B cell (primary cell): ENCODE data around the gene QSOX2. TPM values are rescaled to one million over a fixed set of nuclear protein-coding genes. Genes with fewer than 3 reads are reported as not detected.

ENCODE experiments used
- ATAC-seq: fragments of 200-7000 bp; cut with Tn5 transposase; one replicate; pipeline ENCODE4 v1.10.0; 2021; ENCODE audit warnings: low read depth, mild to moderate bottlenecking, moderate number of reproducible peaks, moderate library complexity
- CTCF ChIA-PET: fragments of 350-600 bp; sonication (Branson Sonifier 250); formaldehyde crosslinking; loops from one replicate; lab custom pipeline; 2021; ENCODE audit warnings: antibody characterized with exemption, inconsistent platforms; lab: Charles Lee
- POLR2A ChIA-PET: fragments of 350-600 bp; sonication (Branson Sonifier 250); formaldehyde crosslinking; loops from one replicate; lab custom pipeline; 2021; ENCODE audit warnings: antibody characterized with exemption; lab: Charles Lee
- DNase-seq: peaks from one replicate; pipeline ENCODE4 v3.0.0; 2013
- H2AFZ ChIP-seq: 2 replicates; pipeline ENCODE4 v1.6.1; 2012; ENCODE audit warnings: mild to moderate bottlenecking, low read depth, low read length; ENCODE audit not compliant: insufficient read depth, poor library complexity, severe bottlenecking
- H3K27ac ChIP-seq, 2 donors: 1 replicate in 1 of 2; 2 replicates in 1 of 2; pipeline ENCODE4 v1.5.1; 2012 to 2013; ENCODE audit warnings: low read length in 2 of 2, mild to moderate bottlenecking in 2 of 2, moderate library complexity in 1 of 2
- H3K27me3 ChIP-seq, 4 experiments: fragments of 200-600 bp in 1 of 4; sonication (generic) in 1 of 4; replicated peaks in 1 of 4; 1 replicate in 2 of 4; 2 replicates in 2 of 4; pipeline versions ENCODE4 v1.6.1 to v1.7.0; 2013 to 2016; ENCODE audit warnings: low read length in 3 of 4, mild to moderate bottlenecking in 2 of 4, mixed read lengths in 1 of 4, moderate library complexity in 1 of 4; ENCODE audit not compliant: insufficient read depth in 4 of 4, control insufficient read depth in 3 of 4; ENCODE audit errors: control extremely low read depth in 1 of 4
- H3K36me3 ChIP-seq, 2 experiments: replicated peaks in 1 of 2; 1 replicate in 1 of 2; 2 replicates in 1 of 2; pipeline versions ENCODE4 v1.6.1 to v1.7.1; 2013; ENCODE audit warnings: low read length in 1 of 2; ENCODE audit not compliant: insufficient read depth in 2 of 2, control insufficient read depth in 1 of 2; ENCODE audit errors: control extremely low read depth in 1 of 2, extremely low read depth in 1 of 2
- H3K4me1 ChIP-seq, 2 donors: fragments of 200-600 bp in 1 of 2; sonication (generic) in 1 of 2; 1 replicate in 1 of 2; 2 replicates in 1 of 2; pipeline versions ENCODE4 v1.5.1 to v1.6.1; 2013 to 2017; ENCODE audit warnings: low read length in 2 of 2; ENCODE audit not compliant: control insufficient read depth in 2 of 2, insufficient read depth in 2 of 2
- H3K4me2 ChIP-seq: replicated peaks from 2 replicates; pipeline ENCODE3; 2012; ENCODE audit warnings: mild to moderate bottlenecking, low read depth, low read length; ENCODE audit not compliant: poor library complexity, severe bottlenecking
- H3K4me3 ChIP-seq, 5 experiments: fragments of 200-600 bp in 1 of 5; sonication (generic) in 1 of 5; 1 replicate in 3 of 5; 2 replicates in 2 of 5; pipeline versions ENCODE4 v1.5.1 to v1.7.0; 2011 to 2016; ENCODE audit warnings: low read length in 4 of 5, mild to moderate bottlenecking in 4 of 5, low read depth in 2 of 5, control low read depth in 1 of 5, moderate library complexity in 1 of 5; ENCODE audit not compliant: insufficient read depth in 1 of 5; ENCODE audit errors: control extremely low read depth in 1 of 5, extremely low read depth in 1 of 5
- H3K79me2 ChIP-seq: fragments of 200-600 bp; sonication (generic); one replicate; pipeline ENCODE4 v1.6.0; 2016; ENCODE audit warnings: low read length; ENCODE audit not compliant: control insufficient read depth, insufficient read depth
- H3K9ac ChIP-seq: fragments of 200-600 bp; sonication (generic); 2 replicates; pipeline ENCODE4 v1.6.1; 2017; ENCODE audit warnings: mild to moderate bottlenecking, low read length, moderate library complexity
- H3K9me3 ChIP-seq, 3 donors: one replicate each; pipeline versions ENCODE4 v1.6.1 to v1.7.1; 2013; ENCODE audit warnings: low read length in 2 of 3; ENCODE audit not compliant: control insufficient read depth in 2 of 3, insufficient read depth in 1 of 3; ENCODE audit errors: control extremely low read depth in 1 of 3
- H4K20me1 ChIP-seq: 2 replicates; pipeline ENCODE4 v1.6.0; 2012; ENCODE audit warnings: mild to moderate bottlenecking, low read length; ENCODE audit not compliant: insufficient read depth, control insufficient read depth, poor library complexity, severe bottlenecking
- H3K27ac Mint-ChIP-seq: one replicate; pipeline ENCODE4 v1.8.0; 2021; ENCODE audit warnings: mixed read lengths
- H3K27me3 Mint-ChIP-seq: one replicate; pipeline ENCODE4 v1.8.0; 2021; ENCODE audit warnings: mixed read lengths
- H3K4me1 Mint-ChIP-seq: one replicate; pipeline ENCODE4 v1.8.0; 2021; ENCODE audit warnings: mixed read lengths
- H3K4me3 Mint-ChIP-seq: one replicate; pipeline ENCODE4 v1.8.0; 2021; ENCODE audit warnings: mixed read lengths
- H3K9me3 Mint-ChIP-seq: one replicate; pipeline ENCODE4 v1.8.0; 2022; ENCODE audit warnings: mixed read lengths; ENCODE audit not compliant: insufficient read depth
- CTCF ChIP-seq: fragments of 200-600 bp; IDR thresholded peaks from one replicate; pipeline ENCODE4 v1.8.0; 2022; ENCODE audit warnings: antibody characterized with exemption, mild to moderate bottlenecking
- EZH2 ChIP-seq: IDR thresholded peaks from 2 replicates; pipeline ENCODE4 v1.6.1; 2012; ENCODE audit warnings: borderline replicate concordance, low read depth, mild to moderate bottlenecking, moderate library complexity, low read length; ENCODE audit not compliant: insufficient read depth, poor library complexity, severe bottlenecking
- WGBS: methylation state at CpG from one replicate; pipeline ENCODE4 v1.1.5; 2013; ENCODE audit warnings: missing lambda C conversion rate; ENCODE audit not compliant: insufficient coverage; 5-methylcytosine and 5-hydroxymethylcytosine counted together
- intact Hi-C: fragments of 100-400 bp; cut with micrococcal nuclease; formaldehyde crosslinking; loops from one replicate; pipeline ENCODE4 v1.10.0; 2022
- polyA plus RNA-seq: library from polyadenylated mRNA; depleted of rRNA; stranded (reverse); fragments of >200 nt; gene quantifications from 2 replicates; pipeline ENCODE4 v1.2.3, GENCODE V29; 2012
- total RNA-seq, 2 donors: library from RNA; stranded (reverse); fragments of 120-200 nt in 1 of 2; gene quantifications; 1 replicate in 1 of 2; 2 replicates in 1 of 2; pipeline versions ENCODE4 v1.2.3 to v1.2.4, GENCODE V29; 2013 to 2022

The QSOX2 gene
- total and polyA plus RNA-seq, 2 donors (not counting 1 experiment from before 2014, with no cell fraction given): 62.9 to 139 TPM

GRCh38 chr9:136209786-136210185 lies 35.8 kb downstream of the QSOX2 start:
- peaks cover 2 to 72% of the 10 kb centered on the region in 2 experiments for H3K36me3 ChIP-seq
- CTCF ChIA-PET: interaction anchor here (1.3 kb wide), 1 partner anchor 39 kb away, joined by 4 read pairs; no protein-coding TSS in a partner anchor

GRCh38 chr9:136209232-136209631 lies 36.4 kb downstream of the QSOX2 start:
- Mint-ChIP-seq H3K27ac (no peak overlapping the region), H3K4me1 (peaks cover 23% of the 10 kb centered on the region), H3K9me3 (no peaks in the 10 kb centered on the region), H3K27me3 (peaks cover 5% of the 10 kb centered on the region), H3K4me3 (no peak overlapping the region)
- H3K9ac ChIP-seq: no peak overlapping the region
- ChIA-PET POLR2A (no interaction called here), CTCF (no interaction called here)
- H3K4me3 ChIP-seq: no peak overlapping the region
- H3K27me3 ChIP-seq: peaks cover 0 to 12% (median 4%) of the 10 kb centered on the region in 4 experiments
- DNase-seq: no peak
- ATAC-seq: no peak
- no peak overlapping the region for H3K27ac ChIP-seq
- peaks cover 0 to 13% (median 0%) of the 10 kb centered on the region in 3 donors for H3K9me3 ChIP-seq
- intact Hi-C loops: no loop called here
- 96% methylated on average over 16 of the region's 17 CpGs for WGBS
- H2AFZ ChIP-seq: no peak overlapping the region
- no peak overlapping the region for H3K4me2 ChIP-seq
- H3K36me3 ChIP-seq: peaks cover 0 to 66% of the 10 kb centered on the region in 2 experiments
- peaks cover 0 to 4% of the 10 kb centered on the region in 2 donors for H3K4me1 ChIP-seq
- peaks cover 5% of the 10 kb centered on the region for H3K79me2 ChIP-seq
- peaks cover 94% of the 10 kb centered on the region for H4K20me1 ChIP-seq
- TF ChIP-seq CTCF: no peak
- TF ChIP-seq EZH2: no peak

More at GRCh38 chr9:136209786-136210185, 35.8 kb downstream of the QSOX2 start:
- H4K20me1 ChIP-seq: peaks cover 94% of the 10 kb centered on the region
- H3K4me3 ChIP-seq: no peak overlapping the region
- H3K4me2 ChIP-seq: no peak overlapping the region
- TF ChIP-seq CTCF (no peak), EZH2 (no peak)
- no peak for DNase-seq
- Mint-ChIP-seq H3K27ac (no peak overlapping the region), H3K4me3 (no peak overlapping the region), H3K4me1 (peaks cover 23% of the 10 kb centered on the region), H3K9me3 (no peaks in the 10 kb centered on the region), H3K27me3 (peaks cover 3% of the 10 kb centered on the region)
- H3K4me1 ChIP-seq: peaks cover 0 to 4% of the 10 kb centered on the region in 2 donors
- H3K9me3 ChIP-seq: peaks cover 0 to 8% (median 0%) of the 10 kb centered on the region in 3 donors
- H2AFZ ChIP-seq: no peak overlapping the region
- ATAC-seq: no peak
- H3K79me2 ChIP-seq: peaks cover 11% of the 10 kb centered on the region
- intact Hi-C loops: no loop called here
- H3K9ac ChIP-seq: no peak overlapping the region
- no peak overlapping the region for H3K27ac ChIP-seq
- WGBS: 93% methylated on average over 17 of the region's 17 CpGs
- POLR2A ChIA-PET: no interaction called here
- peaks cover 0 to 6% (median 2%) of the 10 kb centered on the region in 4 experiments for H3K27me3 ChIP-seq
